Left forelimb (tissue), 1 donor: ENCODE data around the gene STAC2.

ENCODE experiments used
- DNase-seq: peaks from one replicate; pipeline ENCODE4 v3.0.0-alpha.2; 2018; ENCODE audit warnings: low spot score

Gene STAC2

DNA sequence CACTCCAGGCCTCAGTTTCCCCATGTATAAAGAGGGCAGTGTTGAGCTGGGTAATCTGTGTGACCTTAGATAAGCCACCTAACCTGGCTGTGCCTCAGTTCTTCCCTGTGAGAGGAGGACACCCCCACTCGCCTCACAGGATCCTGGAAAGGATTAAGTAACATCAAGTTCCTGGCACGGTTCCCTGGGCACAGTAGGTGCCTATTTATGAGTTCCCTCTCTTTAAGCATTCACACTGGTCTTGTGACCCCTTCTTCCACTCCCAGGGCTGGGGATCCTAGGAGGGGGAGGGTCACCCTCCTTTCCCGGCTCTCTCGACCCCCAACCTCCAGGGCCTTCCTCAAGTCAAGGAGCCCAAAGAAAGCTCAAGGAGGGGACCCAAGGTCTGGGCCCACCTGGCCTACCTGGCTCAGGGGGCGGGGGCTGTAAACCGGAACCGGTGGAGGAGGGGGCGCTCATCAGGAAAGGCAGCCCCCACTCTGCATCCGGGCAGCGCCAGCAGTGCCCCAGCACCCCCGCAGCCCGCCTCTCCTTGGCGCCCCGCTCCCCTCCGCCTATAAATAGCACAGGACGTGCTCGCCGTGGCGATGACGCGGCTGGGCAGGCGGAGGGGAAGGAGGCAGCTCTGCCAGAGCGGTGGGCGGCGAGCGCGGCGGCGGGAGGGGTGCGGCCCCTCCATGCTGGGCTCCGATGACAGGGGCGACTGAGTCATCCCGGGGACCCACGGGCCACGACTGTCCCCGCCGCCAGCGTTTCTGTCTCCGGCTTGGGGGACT, 16.2 kb downstream of the STAC2 start:
- DNase-seq: peak; percentile 78

DNA sequence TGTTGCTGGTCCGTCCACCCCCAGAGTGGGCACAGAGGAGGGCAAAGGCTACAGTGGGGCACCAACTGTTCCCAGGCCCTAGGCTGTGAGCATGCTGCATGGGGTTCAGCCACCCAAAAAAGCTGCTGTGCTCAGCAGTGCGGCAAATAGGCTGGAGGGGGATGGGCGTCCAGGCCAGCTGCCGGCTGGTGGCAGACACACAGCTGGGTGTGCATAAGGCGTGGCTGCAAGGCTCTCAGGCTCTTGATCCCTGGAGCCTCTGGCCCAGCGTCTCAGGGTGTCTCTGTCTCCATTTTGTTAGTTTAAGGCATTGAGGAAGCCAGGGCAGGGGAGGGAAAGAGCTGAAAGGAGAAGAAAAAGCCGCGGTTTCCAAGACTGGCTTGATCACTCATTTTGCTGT, 16.9 kb downstream of the STAC2 start:
- no peak for DNase-seq

- no peak for DNase-seq
Observed at GRCh38 chr17:39208136-39208535, 17.6 kb downstream of the STAC2 start.

- no peak for DNase-seq
Observed at GRCh38 chr17:39205112-39205526, 20.6 kb downstream of the STAC2 start.

DNA sequence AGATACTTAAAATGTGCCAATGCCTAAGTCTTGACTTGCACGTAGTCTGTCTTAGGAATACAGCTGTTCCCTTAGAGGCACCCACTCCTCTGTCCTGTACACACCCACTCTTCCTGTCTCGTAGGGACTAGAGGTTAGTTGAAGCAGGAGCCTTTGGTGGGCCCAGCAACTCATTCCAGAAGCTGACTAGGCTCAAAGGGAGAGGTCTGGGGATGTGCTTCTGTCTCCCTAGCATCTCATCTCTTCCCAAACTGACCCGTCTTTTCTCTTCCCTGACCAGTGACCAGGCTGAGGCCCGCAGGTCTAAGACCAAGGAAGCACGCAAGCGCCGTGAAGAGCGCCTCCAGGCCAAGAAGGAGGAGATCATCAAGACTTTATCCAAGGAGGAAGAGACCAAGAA, 21.5 kb downstream of the STAC2 start:
- DNase-seq: no peak

DNA sequence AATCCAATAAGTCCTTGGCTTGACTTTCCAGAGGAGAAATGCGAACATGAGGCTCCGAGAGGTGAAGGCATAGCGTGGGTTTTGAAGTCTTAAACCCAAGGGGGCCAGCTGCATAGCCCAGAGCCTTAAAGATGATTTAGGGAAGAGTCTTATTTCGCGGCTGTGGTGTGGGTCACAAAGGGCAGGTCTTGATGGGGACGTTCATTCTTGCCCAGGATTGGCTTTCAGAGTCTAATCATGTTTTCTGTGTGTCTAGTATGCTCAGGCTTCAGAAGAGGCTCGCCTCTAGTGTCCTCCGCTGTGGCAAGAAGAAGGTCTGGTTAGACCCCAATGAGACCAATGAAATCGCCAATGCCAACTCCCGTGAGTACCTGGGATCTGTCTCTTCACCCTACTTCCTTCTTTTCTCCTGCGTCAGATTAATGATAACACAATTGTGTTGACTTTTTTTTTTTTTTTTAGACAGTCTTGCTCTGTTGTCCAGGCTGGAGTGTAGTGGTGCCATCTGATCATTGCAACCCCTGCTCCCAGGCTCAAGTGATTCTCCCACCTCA, 24.7 kb downstream of the STAC2 start:
- no peak for DNase-seq

DNA sequence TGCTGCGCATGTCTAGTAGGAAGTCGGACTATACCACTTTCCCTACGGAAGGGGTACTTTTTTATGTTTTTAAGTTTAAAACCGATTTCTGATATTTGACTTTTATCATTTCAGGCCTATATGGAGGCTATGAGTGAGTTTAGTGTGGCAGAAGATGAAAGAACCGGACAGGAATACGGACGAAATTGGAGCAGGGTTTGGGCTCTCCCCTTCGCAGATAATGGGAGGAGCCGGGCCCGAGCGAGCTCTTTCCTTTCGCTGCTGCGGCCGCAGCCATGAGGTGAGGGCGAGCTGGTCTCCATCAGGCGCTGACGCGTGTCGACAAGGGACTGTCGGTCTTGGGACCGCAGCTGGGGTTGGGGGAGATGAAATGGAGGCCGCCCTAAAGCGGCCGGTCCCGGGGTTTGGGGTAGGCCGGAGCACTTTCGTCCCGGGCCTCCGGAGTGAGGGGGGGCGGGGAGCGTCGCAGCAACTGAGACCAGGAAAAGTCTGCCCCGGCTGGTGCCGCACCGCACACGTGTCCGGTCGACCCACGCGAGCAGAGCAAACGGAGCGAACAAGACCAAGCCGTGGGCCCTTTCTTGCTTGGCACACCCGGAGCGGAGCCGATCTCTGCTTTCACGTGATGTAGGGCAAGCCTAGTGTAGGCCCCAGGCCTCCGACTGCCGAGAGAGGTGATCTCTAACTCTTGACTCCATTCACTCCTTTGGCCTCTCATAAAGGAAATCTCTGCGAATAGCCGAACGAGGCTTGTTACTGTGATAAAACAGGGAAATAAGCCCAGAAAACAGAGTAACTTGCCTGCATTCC, 25.5 kb downstream of the STAC2 start, which contains the start of gene RPL19:
Gene RPL19 (plus strand): TSS at position 214 of the 810 bp plus-strand sequence. CDS start 62 bp downstream, at position 276.
- peak; percentile 87 for DNase-seq

GRCh38 chr17:39199820-39200069, 26.0 kb downstream of the STAC2 start:
- DNase-seq: peak; percentile 81

GRCh38 chr17:39198186-39198566, 27.6 kb downstream of the STAC2 start:
- no peak for DNase-seq

DNA sequence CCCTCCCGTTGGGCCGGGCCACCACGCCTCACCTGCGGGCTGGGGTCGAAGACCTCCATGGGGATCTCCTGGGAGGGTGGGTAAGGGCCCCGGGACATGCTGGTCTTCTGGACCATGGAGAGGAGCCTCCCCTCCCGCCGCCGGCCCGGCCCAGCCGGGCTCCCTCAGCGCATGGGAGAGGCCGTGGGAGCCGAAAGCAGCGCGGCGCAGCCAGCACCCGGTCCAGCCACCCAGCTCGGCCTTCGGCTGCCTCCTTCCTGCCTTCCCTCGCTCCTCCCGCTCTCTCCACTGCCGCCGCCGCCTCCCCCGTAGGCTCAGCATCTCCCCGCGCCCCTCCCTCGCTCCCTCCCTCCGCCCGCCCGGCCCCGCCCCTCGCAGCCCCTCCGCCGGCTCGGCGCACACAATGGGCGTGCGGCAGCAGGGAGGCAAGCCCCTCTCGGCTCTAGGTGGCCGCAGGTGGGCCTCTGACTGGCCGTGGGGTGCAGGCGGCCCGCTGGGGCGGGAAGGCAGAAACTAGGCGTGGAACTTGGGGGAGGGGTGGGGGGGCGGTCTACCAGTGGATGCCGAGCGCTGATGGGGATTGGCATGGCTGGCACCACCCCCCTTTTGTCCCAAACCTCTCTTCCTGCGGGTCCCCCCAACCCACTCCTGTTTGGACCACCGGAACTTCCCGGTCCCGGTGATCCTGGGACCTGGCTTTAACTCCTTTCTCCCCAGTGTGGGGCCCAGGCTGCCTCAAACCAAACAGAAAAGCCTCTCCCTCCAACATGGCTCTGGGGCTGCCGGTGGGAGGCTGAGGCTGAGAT, 28.2 kb downstream of the STAC2 start, which contains the start of gene CACNB1:
Gene CACNB1 (minus strand): TSS at position 290 of the 806 bp plus-strand sequence. CDS start 174 bp downstream, at position 116.
- peak; percentile 90 for DNase-seq

GRCh38 chr17:39196808-39197291, 28.9 kb downstream of the STAC2 start:
- DNase-seq: no peak

- no peak for DNase-seq
Observed at GRCh38 chr17:39196241-39196807, 29.4 kb downstream of the STAC2 start.

- DNase-seq: no peak
Observed at GRCh38 chr17:39195568-39196160, 30.1 kb downstream of the STAC2 start.

- no peak for DNase-seq
Observed at GRCh38 chr17:39194985-39195524, 30.7 kb downstream of the STAC2 start.

DNA sequence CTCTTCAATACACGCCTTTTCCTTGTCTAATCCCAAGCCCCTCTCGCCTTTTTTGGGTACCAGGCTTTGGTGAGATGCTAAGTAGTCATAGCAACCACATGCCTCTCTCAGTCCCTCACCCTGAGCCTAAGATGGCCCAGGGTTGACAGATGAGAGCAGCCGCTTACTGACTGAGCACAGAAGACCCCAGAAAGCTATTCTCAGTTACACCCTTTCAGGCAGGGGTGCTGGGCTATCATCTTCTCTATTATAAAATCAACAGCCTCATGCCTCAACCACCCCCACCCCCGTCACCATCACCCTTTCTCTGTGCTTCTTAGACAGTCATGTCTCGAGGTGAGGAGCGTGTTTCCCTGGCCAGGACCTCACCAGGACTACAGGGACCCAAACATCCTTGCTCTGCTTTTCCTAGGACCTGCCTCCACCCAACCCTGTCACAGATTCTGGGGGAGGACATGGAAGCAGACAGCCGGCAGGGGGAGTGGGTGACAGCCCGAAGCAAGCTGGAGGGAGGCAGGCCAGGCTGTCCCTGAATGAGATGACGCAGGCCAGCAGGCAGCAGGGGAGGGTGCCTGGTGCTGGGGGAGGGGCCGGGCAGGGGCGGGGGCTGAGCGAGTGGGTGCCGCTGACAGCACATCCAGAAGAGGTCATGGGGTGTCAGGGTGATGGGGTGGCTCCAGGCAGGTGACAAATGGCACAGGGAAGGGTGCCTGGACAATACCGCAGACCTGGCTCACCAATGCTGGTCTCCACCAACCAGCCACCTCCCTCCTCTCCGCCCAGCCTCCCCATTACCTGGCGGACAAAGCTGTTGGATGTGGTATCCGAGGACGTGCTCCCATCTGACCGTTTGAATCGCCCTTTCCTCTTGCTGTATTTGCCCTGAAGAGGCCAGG, 31.4 kb downstream of the STAC2 start:
- no peak for DNase-seq

GRCh38 chr17:39193346-39193745, 32.4 kb downstream of the STAC2 start:
- no peak for DNase-seq

DNA sequence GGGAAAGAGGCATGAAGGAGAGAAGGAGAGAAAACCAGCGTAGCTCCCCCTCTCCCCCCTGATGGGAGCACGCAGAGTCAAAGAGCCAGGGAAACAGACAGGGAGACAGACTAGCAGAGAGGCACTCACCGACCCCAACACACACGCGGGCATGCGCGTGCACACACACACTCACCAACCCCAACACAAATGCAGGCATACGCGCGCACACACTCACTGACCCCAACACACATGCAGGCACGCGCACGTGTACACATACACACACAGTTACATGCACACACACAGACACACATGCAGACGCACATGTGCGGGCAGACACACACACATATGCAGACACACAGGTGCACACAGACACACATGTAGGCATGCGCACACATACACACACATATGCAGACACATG, 32.8 kb downstream of the STAC2 start:
- no peak for DNase-seq

DNA sequence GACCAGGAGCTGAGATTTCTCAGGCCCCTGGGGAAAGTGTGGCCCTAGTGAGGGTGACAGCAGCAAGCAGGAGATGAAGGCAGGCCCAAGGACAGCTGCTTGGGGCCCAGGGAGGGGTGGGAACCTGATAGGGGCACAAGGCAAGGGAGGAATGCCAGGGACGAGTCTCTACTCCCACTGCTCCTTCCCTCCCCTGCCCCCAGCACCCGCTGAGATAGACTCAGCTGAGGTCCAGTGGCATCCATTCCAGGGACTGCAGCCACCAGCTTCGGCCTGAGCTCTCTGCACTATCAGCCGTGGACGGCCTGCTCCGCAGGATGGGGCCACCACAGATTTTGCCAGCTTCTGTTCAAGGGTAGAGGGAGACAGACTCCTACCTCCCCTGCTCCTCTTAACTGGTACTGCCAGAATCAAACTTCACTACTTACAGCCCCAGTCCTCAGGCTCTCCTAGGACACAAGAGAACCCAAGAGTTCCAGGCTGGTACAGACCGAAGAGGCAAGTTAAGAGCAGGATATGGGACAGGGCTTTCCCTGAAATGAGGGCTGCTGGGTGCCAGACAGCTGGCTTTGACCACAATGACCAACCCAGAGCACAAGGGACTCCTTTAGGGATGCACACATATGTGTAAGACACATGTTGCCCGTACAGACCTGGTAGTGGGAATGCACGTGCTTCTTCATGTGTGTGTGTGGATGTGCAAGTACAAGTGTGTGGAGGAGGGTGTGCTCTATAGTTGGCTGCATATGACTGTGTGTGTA, 33.8 kb downstream of the STAC2 start:
- no peak for DNase-seq

DNA sequence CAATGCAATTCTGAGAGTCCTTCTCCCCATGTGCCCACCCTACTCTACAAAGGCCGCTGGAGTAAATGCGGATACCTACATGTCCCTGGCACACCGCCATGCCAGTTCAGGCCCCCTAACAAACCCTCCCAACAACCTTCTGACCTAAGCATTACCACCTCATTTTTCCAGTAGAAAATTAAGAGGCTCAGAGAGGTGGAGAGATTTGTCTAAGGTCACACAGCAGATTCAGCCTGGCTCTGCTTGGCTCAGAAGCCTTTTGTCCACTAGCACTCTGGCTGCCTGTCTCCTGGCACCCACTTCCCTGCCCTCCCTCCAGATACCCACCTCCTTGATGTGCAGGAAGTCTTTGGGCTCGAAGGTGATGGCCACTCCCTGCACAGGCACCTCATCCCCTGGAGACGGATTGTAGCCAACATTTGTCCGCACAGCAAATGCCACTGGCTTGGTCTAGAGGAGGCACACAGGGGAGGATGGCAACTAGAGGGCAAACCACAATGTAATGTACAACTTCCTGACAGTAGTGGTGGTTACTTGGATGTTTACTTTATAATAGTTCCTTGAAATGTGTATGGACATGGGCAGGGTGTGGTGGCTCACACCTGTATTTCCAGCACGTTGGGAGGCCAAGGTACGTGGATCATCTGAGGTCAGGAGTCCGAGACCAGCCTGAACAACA, 38.5 kb downstream of the STAC2 start:
- DNase-seq: no peak
